ENCODE measurements around the gene LPCAT1. TPM values are rescaled to one million over a fixed set of nuclear protein-coding genes. Genes with fewer than 3 reads are reported as not detected.

LPCAT1 gene
- total RNA-seq, 1 experiment from 2014 or later: 75.0 TPM

DNA sequence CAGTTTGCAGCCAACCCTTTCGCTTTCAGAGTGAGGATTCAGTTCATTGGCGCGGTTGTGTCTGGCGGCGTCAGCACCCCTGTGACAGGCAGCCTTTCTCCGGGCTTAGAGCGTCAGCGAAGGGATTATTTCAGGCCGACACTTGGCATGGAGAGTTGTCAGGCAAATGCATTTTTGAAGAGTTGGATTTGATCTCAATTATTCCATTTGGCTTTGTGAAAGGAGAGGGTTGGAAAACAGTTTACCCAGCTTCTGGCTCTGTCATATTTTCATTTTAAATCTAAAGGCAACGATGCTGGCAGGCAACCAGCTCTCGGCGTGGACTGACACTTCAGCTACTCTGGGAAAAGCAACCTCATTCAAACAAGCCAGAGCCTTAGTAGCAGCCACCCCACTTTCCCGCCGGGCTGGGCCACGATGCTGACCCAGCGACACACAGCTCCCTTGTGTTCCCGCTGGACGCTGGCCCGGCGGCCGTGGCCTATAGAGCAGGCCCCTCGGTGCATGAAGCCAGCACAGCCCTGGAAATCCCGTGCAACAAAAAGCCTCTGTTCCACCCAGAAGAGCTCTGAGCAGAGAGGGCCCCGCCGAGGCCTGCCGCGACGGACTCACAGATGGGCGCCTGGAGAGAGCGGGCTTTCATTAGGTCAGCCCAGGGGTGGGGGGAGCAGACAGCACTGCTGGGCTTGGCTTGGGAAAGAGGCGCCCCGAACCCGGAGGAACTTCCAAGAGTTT is 28.9 kb upstream of the LPCAT1 start (continued):
- TF ChIP-seq, protein P1, sequence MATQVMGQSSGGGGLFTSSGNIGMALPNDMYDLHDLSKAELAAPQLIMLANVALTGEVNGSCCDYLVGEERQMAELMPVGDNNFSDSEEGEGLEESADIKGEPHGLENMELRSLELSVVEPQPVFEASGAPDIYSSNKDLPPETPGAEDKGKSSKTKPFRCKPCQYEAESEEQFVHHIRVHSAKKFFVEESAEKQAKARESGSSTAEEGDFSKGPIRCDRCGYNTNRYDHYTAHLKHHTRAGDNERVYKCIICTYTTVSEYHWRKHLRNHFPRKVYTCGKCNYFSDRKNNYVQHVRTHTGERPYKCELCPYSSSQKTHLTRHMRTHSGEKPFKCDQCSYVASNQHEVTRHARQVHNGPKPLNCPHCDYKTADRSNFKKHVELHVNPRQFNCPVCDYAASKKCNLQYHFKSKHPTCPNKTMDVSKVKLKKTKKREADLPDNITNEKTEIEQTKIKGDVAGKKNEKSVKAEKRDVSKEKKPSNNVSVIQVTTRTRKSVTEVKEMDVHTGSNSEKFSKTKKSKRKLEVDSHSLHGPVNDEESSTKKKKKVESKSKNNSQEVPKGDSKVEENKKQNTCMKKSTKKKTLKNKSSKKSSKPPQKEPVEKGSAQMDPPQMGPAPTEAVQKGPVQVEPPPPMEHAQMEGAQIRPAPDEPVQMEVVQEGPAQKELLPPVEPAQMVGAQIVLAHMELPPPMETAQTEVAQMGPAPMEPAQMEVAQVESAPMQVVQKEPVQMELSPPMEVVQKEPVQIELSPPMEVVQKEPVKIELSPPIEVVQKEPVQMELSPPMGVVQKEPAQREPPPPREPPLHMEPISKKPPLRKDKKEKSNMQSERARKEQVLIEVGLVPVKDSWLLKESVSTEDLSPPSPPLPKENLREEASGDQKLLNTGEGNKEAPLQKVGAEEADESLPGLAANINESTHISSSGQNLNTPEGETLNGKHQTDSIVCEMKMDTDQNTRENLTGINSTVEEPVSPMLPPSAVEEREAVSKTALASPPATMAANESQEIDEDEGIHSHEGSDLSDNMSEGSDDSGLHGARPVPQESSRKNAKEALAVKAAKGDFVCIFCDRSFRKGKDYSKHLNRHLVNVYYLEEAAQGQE (IDR thresholded peaks at IDR 0.05; ENCODE audit: low read depth): no peak
- no peak for TF ChIP-seq EGR1 (IDR thresholded peaks at IDR 0.05; ENCODE audit: low read depth)
- TF ChIP-seq, protein P2, sequence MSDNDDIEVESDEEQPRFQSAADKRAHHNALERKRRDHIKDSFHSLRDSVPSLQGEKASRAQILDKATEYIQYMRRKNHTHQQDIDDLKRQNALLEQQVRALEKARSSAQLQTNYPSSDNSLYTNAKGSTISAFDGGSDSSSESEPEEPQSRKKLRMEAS (IDR thresholded peaks at IDR 0.05): no peak
- no peak for TF ChIP-seq FOSL1 (IDR thresholded peaks at IDR 0.05; ENCODE audit: low read depth)

- no peak overlapping the region for H3K9ac ChIP-seq (ENCODE audit: low read length)
- DNase-seq (ENCODE audit: low read depth, low spot score) (no peak), ATAC-seq (no peak)
- no peak overlapping the region for H3K27ac ChIP-seq (ENCODE audit: low read depth, low read length)
- H3K79me2 ChIP-seq (ENCODE audit: insufficient read depth, low read length): no peaks in the 10 kb centered on the region
- intact Hi-C loops (cut with micrococcal nuclease): no loop called here
- no peak overlapping the region for H3K4me2 ChIP-seq (ENCODE audit: low read length)
- H3K27me3 ChIP-seq (ENCODE audit: insufficient read depth, low read length): no peaks in the 10 kb centered on the region
- no peaks in the 10 kb centered on the region for H4K20me1 ChIP-seq (ENCODE audit: insufficient read depth)
- H3K36me3 ChIP-seq (ENCODE audit: control insufficient read depth in 1 of 2, insufficient read depth in 2 of 2, low read length in 2 of 2): no peaks in the 10 kb centered on the region
- H3K9me2 ChIP-seq (ENCODE audit: insufficient read depth): no peaks in the 10 kb centered on the region
- BruUV-seq (replicated peaks): no TSS peak
- ChIA-PET CTCF (no interaction called here), RAD21 (ENCODE audit: low non-redundant PET in 1 of 2, low total read pairs in 2 of 2, uncharacterized antibody in 2 of 2, unreplicated experiment in 2 of 2) (no interaction called here), POLR2A (interaction anchor here (1.3 kb wide), 1 partner anchor 9 kb away, joined by 4 read pairs; no protein-coding TSS in a partner anchor)
- H2AFZ ChIP-seq (ENCODE audit: low read depth, low read length, poor library complexity, severe bottlenecking): no peak overlapping the region
- H3K4me3 ChIP-seq (replicated peaks in 1 of 2; ENCODE audit: low read depth in 1 of 2, low read length in 2 of 2): no peak overlapping the region
- TF ChIP-seq CBX3 (IDR thresholded peaks at IDR 0.05; ENCODE audit: low read depth) (no peak), EZH2phosphoT487 (IDR thresholded peaks at IDR 0.05; ENCODE audit: borderline replicate concordance) (no peak), POLR2AphosphoS5 (IDR thresholded peaks at IDR 0.05; ENCODE audit: low read depth, low read length) (no peak), SP1 (IDR thresholded peaks at IDR 0.05; ENCODE audit: low read depth) (no peak)
- no peaks in the 10 kb centered on the region for H3K9me3 ChIP-seq (ENCODE audit: control insufficient read depth in 1 of 2, insufficient read depth in 1 of 2, low read depth in 1 of 2, low read length in 2 of 2)
- peaks cover 5 to 14% of the 10 kb centered on the region in 2 experiments; a peak in 3 of 4 replicates for H3K4me1 ChIP-seq (ENCODE audit: control insufficient read depth in 1 of 2, insufficient read depth in 2 of 2, low read length in 2 of 2)
These were observed 27.9 kb upstream of the LPCAT1 start for GRCh38 chr5:1551426-1552301.

Measured in HCT116 (cell line).